GM12801 (cell line): ENCODE measurements around the gene PCBD1.

Experiments used
- CTCF ChIP-seq: IDR thresholded peaks from one replicate; pipeline ENCODE4 v1.5.1; 2011; ENCODE audit warnings: control low read depth; ENCODE audit not compliant: insufficient read length; ENCODE audit errors: extremely low read depth

Gene PCBD1

GRCh38 chr10:70915806-70916205 lies 27.4 kb upstream of the PCBD1 start:
- TF ChIP-seq CTCF, result no peak

GRCh38 chr10:70915206-70915605 lies 26.8 kb upstream of the PCBD1 start:
- no peak for TF ChIP-seq CTCF

- no peak for TF ChIP-seq CTCF
These were observed 26.0 kb upstream of the PCBD1 start for GRCh38 chr10:70914316-70914864.

- TF ChIP-seq CTCF, result no peak
These were observed 25.5 kb upstream of the PCBD1 start for GRCh38 chr10:70913893-70914240.

- TF ChIP-seq CTCF, result no peak
These were observed 25.0 kb upstream of the PCBD1 start for GRCh38 chr10:70913191-70913892.

GRCh38 chr10:70912556-70912955 lies 24.2 kb upstream of the PCBD1 start:
- TF ChIP-seq CTCF, result no peak

- no peak for TF ChIP-seq CTCF
These were observed 23.0 kb upstream of the PCBD1 start for GRCh38 chr10:70911386-70911785.
